ENCODE data around the gene OLIG2.

DNA sequence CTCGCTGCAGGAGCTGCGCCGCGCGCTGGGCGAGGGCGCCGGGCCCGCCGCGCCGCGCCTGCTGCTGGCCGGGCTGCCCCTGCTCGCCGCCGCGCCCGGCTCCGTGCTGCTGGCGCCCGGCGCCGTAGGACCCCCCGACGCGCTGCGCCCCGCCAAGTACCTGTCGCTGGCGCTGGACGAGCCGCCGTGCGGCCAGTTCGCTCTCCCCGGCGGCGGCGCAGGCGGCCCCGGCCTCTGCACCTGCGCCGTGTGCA is 44.9 kb downstream of the OLIG2 start:
- TF ChIP-seq, protein P1, sequence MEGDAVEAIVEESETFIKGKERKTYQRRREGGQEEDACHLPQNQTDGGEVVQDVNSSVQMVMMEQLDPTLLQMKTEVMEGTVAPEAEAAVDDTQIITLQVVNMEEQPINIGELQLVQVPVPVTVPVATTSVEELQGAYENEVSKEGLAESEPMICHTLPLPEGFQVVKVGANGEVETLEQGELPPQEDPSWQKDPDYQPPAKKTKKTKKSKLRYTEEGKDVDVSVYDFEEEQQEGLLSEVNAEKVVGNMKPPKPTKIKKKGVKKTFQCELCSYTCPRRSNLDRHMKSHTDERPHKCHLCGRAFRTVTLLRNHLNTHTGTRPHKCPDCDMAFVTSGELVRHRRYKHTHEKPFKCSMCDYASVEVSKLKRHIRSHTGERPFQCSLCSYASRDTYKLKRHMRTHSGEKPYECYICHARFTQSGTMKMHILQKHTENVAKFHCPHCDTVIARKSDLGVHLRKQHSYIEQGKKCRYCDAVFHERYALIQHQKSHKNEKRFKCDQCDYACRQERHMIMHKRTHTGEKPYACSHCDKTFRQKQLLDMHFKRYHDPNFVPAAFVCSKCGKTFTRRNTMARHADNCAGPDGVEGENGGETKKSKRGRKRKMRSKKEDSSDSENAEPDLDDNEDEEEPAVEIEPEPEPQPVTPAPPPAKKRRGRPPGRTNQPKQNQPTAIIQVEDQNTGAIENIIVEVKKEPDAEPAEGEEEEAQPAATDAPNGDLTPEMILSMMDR (IDR thresholded peaks at IDR 0.05): no peak
- TF ChIP-seq POLR2AphosphoS5 (IDR thresholded peaks at IDR 0.05): no peak
- TF ChIP-seq EP300 (IDR thresholded peaks at IDR 0.05): no peak
- no peak for TF ChIP-seq POLR2A (IDR thresholded peaks at IDR 0.05)
